Measurements from ENCODE around the gene RMC1.
"Not testable (repeated sequence)": the region's sequence is repeated elsewhere in the genome, so short reads cannot be mapped to it uniquely, and the experiment has no call there.

The RMC1 gene

DNA sequence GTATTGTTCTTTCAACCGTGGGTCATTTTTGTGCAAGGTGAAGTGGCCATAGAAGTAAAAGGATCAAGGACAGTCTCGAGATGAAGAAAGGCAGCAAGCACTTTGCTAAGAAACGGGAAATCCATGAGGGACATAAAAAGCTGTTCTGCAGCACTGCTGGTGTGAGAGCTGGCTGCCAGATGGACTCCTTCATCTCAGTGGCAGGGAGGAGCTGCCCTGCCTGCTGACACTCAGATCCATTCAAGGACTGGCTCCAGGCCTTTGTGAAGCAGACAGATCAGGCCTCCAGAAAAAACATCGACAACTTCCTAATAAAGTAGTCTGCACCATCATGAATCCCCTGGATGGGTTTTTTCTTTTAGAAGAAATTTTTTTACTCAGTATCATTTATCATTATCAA lies 29.5 kb downstream of the RMC1 start:
- DNase-seq (ENCODE audit: low read depth in 3 of 3): no peak

- no peak for DNase-seq (ENCODE audit: low read depth in 3 of 3)
Observed at GRCh38 chr18:23534276-23534675, 31.0 kb downstream of the RMC1 start.

DNA sequence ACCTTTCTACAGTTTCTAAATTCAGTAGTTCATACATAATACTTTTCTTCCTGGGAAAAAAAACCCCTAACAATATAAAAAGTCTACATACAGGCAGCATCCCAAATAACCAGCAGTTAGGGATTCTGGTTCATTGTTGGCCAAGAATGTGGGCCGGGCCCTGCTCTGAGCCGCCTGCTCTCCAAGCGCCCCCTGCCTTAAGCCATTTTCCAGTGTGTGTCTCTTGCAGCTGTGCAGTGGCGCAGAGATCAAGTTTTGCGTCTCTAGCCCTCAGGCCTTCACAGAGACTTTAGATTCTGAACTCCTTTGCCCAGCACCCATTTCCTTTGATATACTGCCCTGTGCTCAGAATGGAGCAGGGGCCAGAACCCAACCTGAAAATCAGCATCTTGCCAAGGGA lies 32.9 kb downstream of the RMC1 start:
- DNase-seq (ENCODE audit: low read depth in 3 of 3): no peak

DNA sequence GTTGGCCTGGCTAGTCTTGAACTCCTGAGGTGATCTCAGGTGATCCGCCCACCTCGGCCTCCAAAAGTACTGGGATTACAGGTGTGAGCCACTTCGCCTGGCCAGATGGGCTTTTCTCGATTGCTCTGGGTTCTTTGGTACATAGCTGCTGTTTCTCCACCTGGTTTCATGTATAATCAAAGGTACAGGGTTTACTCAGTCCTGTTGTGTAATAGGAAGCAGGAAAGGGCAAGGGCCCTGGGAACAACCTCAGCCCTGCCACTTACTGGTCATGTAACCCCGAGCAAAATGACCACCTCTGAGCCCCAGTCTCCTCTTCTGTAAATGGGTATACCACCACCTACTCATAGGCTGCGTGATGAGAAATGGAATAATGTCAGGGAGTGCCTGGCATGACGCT lies 34.0 kb downstream of the RMC1 start:
- DNase-seq (ENCODE audit: low read depth in 3 of 3): no peak

DNA sequence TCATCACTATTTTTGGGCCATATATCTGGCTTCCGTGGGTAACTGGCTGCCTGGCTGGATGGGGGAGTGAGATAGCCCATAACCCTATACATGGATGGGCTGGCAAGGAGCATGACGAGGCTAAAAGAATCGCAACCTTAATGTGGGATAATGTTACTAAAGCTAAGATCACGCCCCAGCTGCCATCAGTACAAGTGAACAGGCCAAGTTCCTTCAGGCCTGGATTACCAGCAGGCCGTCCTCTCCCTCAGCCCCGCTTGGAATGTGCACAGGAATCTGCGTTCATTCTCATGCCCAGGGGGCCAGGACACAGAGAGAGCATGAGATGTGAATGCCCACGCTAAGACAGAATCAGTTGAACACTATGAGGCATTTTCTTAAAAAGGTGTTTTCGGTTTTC lies 34.7 kb downstream of the RMC1 start:
- DNase-seq (ENCODE audit: low read depth in 3 of 3): no peak

- DNase-seq (ENCODE audit: low read depth in 3 of 3): no peak
Observed at GRCh38 chr18:23538870-23539269, 35.6 kb downstream of the RMC1 start.

- DNase-seq (ENCODE audit: low read depth in 3 of 3): no peak
Observed at GRCh38 chr18:23539296-23539695, 36.0 kb downstream of the RMC1 start.

DNA sequence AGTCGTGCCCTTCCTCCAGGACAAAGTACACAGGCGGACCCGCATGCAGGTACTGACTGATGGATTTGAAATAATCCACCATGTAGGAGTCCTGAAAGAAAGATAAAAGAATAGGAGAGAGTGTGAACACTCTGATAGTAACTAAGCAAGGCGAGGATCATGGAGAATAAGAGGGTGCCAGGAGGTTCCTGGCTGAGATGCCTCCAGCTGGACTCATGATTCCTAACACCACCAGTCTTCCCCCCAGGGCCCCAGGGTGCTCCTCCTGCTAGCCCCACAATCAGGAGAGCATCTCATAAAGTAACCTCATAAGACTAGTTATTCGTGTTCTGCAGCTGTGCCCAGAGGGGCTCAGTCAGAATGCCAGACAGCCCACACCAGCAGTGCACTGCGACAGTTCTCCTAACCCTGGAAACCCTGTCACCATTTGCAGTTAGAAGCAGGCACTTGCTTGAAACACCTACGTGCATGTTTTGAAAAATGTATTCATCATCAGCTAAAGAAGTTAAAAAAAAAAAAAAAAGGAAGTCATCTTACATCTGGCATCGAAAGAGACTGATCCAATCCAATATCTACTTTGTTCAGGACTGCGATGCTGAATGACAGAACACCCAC lies 36.7 kb downstream of the RMC1 start:
- no peak for DNase-seq (ENCODE audit: low read depth in 3 of 3)

DNA sequence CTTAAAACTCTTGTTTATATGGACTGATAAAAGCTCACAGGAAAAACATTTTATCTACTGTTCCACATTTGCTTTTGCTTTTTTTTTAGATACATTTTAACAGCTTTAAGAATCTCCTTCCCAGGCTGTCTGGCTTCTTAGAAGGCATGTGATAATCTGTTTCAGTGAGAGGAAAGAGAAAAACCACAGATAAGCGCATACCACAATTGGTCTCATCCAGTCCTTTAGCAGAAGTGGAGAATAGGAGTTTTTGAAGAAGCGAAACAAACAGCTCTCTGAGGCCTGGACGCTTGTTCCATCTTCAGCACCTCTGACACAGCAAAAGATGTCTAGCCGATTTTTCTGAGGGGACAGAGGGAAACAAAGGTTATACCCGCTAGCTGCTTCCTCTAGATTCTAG lies 37.6 kb downstream of the RMC1 start:
- DNase-seq (ENCODE audit: low read depth in 3 of 3): no peak

DNA sequence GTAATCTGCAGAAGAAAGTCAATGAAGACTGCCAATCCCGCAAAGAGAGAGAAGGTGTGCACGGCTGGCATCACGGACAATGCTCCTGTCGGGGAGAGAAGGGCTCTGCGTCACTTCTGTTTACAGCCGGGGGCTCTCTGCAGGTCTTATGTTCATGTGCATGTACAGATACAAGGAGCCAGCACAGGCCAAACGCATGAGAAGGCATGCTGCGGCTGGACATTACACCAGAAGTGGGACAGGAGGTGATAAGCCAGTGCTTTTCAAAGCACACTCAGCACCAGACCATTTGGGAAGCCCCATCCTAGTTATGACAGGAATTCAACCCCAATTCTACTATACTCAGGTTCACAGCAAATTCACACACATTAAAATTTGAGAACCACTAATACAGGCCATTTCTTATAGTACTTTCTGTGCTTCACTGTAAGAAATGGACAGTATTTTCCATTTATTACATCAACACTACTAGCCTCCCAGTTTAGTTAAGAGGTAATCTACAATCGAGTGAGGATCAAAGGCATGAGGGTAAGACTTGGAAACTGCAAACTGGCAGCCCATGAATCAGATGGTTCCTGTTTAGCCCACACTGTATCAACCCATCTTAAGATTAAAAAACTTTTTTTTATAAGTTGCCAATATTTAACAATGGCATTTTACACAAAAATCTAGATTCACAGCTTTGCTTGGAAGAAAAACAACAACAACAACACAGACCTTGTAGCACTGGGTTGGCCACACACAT lies 38.2 kb downstream of the RMC1 start:
- DNase-seq (ENCODE audit: low read depth in 3 of 3): no peak

- DNase-seq (ENCODE audit: low read depth in 3 of 3): no peak
Observed at GRCh38 chr18:23542461-23542860, 39.1 kb downstream of the RMC1 start.

DNA sequence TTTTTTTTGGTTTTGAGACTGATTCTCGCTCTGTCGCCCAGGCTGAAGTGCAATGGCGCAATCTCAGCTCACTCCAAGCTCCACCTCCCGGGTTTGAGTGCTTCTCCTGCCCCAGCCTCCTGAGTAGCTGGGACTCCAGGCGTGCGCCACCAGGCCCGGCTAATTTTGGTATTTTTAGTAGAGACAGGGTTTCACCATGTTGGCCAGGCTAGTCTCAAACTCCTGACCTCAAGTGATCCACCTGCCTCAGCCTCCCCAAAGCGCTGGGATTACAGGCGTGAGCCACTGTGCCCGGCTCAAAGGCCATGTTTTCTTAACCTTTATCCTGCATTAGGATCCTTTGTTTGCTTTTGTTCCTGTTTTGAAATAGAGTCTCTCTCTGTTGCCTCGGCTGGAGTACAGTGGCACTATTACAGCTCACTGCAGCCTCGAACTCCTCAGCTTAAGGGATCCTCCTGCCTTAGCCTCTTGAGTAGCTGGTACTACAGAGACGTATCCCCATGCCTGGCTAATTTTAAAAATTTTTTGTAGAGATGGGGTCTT lies 42.0 kb downstream of the RMC1 start:
- DNase-seq (ENCODE audit: low read depth in 3 of 3): no peak

- DNase-seq (ENCODE audit: low read depth in 3 of 3): no peak
Observed at GRCh38 chr18:23547306-23547705, 44.0 kb downstream of the RMC1 start.

GRCh38 chr18:23547846-23548245 lies 44.5 kb downstream of the RMC1 start:
- no peak for DNase-seq (ENCODE audit: low read depth in 3 of 3)

GRCh38 chr18:23548275-23548674 lies 45.0 kb downstream of the RMC1 start:
- no peak for DNase-seq (ENCODE audit: low read depth in 3 of 3)

- no peak for DNase-seq (ENCODE audit: low read depth in 3 of 3)
Observed at GRCh38 chr18:23548719-23549118, 45.4 kb downstream of the RMC1 start.

GRCh38 chr18:23550898-23551297 lies 47.6 kb downstream of the RMC1 start:
- DNase-seq (ENCODE audit: low read depth in 3 of 3): no peak

DNA sequence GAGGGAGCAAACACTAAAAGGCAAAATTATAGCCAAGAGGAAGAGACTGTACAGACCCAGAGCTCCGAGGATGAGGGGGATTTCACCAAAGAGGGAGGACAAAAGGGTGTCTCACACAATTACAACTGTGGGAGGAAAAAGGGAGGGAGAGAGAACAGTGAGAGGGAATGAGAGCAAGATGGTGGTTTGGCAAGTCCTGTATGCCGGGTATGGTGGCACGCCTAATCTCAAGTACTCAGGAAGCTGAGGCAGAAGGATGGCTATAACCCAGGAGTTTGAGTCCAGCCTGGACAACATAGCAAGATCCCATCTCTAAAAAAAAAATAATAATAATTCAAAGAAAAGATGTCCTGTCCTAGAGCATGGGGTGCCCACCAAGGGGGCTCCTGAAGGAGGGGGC lies 48.7 kb downstream of the RMC1 start:
- no peak for DNase-seq (ENCODE audit: low read depth in 3 of 3)

DNA sequence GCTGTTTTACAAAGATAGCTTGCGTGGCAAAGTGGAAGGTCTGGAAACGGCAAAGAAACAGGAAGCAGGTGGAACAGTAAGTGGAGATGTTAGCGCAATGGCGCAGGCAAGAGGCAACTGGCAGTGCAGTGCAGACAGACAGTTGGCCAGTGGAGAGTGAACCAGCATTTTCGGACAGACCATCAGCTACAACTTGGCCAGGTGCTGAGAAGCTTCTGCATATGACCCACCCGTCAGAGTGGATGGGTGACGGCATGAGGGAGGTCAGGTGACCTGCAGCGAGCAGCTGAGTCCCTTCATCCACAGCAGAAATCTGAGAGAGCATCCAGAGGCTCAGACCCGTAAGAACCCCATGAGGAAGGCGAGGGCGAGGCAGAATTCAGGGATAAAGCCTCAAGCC lies 49.2 kb downstream of the RMC1 start:
- no peak for DNase-seq (ENCODE audit: low read depth in 3 of 3)

DNA sequence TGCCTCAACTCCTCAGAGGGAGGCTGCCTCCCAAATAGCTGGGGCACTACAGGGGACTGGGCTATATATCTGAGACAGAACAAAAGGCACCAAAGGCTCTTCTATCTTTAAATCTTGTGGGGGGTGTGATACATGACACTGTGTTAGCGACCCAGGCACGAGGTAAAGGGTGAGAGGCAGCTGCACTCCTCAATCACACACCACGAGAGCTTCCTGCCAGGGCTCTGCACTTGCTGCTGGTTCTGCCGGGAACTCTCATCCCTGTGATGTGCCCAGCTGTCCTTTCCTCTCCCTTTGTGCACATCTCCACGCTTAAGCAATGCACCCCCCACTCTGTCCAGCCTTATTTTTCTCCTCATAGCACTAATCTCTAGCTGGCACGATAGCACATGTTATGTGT lies 50.6 kb downstream of the RMC1 start:
- no peak for DNase-seq (ENCODE audit: low read depth in 3 of 3)

DNA sequence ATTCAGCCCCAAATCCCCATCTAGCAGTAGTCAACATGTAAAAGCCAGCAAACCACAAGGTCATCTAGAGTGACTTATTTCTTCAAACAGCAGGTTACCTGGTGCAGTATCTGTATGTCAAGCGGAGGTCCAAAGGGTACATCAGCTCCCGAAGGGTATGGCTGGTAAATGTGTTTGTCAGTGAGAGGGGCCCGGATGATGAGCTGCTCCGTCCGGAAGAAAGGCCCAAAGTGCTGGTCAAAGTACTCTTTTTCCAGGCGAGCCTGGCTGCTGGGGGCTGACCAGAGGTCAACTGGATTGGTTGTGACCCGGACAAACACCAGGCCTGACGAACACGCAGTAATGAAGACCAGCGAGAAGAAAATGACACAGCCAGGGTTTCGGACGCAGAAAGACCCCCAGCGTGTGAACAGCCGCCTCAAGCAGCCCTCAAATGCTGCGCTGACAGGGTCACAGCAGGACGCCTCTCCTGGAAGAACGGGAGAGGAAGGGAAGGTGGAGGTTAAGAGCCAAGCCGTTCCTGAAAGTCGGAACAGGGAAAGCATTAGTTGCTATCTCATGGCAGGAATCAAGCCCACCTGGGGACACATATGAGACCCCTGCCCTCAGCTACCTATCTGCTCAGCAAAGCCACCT lies 53.0 kb downstream of the RMC1 start:
- no peak for DNase-seq (ENCODE audit: low read depth in 3 of 3)

- DNase-seq (ENCODE audit: low read depth in 3 of 3): not testable (repeated sequence)
Observed at GRCh38 chr18:23557511-23557910, 54.2 kb downstream of the RMC1 start.

GRCh38 chr18:23560186-23560585 lies 56.9 kb downstream of the RMC1 start:
- no peak for DNase-seq (ENCODE audit: low read depth in 3 of 3)
